HG03520 (cell line): ENCODE results near the gene SMAD4.

Experiments used
- ATAC-seq: cut with Tn5 transposase; IDR thresholded peaks from one replicate; pipeline ENCODE4 v1.9.1; 2021; ENCODE audit warnings: mild to moderate bottlenecking, moderate library complexity; ENCODE audit not compliant: unreplicated experiment

Gene SMAD4

DNA sequence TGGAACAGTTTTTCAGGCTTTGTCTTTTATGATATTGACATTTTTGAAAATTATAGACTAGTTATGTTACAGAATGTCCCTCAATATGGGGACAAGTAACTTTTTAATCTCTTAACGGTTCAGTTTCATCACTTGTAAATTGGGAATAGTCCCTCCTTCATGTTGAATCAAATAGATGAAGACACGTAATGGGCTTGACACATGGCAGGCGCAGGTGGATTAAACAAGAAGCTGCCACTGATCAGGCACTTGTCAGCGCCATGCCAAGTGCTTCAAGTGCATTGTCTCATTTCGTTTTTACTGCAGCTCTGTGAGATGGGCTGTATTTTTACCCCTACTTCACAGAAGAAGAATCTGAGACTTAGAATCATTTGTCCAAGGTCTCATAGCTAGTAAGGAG is 9.5 kb upstream of the SMAD4 start:
- ATAC-seq, result no peak

DNA sequence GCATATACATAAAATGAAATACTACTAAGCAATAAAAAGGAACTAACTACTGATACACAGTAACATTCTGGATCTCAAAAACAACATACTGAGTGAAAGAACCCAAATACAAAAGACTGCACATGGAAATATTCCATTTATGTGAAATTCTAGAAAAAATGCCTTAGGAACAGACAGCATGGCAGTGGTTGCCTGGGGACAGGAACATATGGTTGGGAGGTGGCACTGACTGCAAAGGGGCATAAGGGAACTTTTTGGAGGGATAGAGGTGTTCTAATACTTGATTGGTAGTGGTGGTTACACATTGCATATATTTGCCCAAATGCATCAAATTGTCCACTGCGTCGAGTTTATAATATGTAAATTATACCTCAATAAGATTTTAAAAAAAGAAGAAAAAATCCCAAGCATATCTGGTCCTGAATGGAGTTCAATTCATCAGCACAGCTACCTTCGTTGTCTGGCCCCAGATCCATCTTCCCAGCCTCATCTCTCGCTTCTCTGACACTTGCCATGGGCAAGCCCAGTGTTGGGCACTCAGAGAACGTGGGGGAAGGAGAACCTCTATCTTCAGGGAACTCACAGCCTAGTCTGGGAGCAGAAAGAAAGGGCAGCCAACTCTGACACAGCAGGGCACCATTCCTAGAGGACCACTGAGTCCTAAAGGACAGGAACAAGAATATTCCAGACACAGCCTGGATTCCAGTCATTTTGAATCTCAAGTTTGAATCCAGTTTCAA is 8.6 kb upstream of the SMAD4 start:
- no peak for ATAC-seq

DNA sequence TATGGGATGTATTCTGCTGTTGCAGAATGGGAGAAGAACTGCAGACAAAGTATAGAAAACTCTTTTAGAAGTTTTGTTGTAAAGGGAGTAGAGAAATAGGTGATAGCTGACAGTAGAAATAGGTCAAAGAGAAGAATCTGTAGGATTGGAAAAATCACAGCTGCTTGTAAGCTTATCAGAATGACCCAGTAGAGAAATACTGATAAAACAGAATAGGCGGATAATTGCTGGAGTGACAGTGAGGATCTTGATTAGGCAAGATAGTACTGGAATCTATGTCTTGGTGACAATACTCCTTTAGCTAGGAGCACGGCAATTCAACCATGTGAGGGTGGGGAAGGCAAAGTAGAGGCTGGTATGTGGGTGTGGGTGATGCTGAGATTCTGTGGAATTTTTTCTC is 4.5 kb upstream of the SMAD4 start:
- no peak for ATAC-seq

DNA sequence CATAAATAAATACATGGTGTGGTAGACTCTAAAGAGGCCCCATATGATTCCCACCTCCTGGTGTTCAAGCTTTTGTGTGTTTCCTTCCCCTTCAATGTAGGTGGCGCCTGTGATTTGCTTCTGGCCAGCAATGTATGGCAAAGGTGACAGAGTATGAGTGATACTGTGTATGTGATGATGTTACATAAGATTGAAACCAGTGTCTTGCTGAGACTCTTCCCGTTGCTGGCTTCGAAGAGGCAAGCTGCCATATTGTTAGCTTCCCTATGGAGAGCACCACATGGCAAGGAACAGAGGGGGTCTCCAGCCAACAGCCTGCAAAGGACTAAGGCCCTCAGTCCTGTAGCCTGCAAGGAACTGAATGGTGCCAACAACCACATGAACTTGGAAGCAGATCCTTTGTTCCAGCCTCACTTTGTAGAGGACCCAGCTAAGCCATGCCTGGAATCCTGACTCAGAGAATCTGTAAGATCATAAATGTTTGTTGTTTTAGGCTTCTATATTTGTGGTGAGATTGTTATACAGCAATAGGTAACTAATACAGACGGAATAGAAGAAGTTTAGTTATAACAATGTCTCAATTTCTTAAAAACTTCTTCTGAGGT is 1.7 kb upstream of the SMAD4 start:
- ATAC-seq, result peak; percentile 26

DNA sequence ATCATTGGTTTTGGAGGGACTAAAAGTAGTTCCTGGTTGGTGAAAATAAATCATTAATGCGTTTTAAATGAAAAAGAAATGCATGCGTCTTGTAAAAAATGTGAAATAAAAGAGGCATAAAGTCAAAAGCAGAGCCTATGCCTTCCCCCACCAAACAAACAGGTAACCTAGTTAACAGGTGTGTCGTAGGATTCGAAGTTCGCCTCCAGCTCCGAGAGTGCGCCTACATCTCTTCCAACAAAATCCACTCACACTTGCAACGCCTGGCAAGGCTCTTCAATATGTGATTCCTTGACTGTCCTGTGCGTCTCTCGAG is 677 bp upstream of the SMAD4 start:
- ATAC-seq, result peak; percentile 3

DNA sequence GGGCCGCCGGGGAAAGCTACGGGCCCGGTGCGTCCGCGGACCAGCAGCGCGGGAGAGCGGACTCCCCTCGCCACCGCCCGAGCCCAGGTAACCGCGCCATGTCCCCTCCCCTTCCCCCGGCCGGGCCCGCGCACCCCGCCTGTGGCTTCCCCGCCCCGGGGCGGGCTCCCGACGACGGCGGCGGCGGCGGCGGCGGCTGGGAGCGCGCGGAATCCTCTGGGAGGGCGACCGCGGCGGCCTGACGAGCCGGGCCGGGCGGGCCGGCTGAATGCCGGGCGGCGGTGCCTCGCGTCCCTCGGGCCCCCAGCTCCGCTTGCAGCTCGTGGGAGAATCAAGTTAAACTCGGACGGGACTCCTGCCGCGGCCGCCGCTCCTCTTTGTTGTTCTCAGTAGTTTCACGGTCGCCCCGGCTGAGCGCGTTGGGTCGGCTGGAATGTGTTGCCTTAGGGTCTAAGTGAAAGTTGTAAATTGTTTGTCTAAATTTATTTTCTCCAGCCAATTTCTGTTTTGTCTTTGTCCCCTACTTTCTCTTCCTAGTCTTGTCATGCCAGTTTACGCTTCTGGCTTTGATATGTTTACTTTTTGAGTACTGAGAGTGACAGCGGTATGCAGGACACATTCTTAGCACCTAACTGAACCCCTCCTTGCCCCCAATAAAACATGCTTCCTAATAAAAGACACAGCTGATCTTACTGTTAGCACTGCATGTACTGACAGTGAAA is 685 bp downstream of the SMAD4 start:
- peak; percentile 48 for ATAC-seq

DNA sequence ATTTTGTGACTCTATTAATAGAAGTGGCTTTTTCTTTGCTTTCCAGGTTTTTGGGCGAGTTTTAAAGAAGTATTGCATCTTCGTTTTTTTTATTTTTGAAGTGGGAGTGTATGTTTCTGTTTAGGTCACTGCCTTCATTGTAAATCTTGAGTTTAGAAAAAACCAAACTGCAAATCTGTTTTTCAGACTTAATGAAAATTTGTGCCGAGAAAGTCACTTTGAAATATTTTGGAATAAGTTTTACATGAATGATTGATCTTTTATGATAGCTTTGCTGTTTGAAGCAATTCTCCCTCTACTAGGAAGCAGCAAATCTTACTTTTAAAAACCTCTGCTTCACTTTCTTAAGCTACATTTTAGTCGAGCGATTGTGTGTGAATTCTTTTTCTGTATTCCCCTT is 2.2 kb downstream of the SMAD4 start:
- ATAC-seq, result no peak

DNA sequence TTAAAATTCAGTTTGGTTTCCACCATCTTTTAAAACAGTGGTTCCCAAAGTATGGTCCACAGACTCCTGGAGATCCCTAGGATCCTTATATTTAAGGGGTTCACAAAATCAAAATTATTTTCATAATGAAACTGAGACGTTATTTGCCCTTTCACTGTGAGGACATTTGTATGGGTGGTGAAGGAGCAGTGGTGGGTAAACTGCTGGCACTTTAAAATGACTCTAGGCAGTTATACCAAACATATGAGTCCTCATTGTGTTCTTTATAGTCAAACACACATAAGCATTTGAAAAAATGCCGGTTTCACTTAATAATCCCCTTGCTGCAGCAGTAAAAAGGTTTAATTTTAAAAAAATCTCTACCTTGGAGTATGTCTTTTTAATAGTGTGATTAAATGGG is 7.2 kb downstream of the SMAD4 start:
- ATAC-seq, result no peak

DNA sequence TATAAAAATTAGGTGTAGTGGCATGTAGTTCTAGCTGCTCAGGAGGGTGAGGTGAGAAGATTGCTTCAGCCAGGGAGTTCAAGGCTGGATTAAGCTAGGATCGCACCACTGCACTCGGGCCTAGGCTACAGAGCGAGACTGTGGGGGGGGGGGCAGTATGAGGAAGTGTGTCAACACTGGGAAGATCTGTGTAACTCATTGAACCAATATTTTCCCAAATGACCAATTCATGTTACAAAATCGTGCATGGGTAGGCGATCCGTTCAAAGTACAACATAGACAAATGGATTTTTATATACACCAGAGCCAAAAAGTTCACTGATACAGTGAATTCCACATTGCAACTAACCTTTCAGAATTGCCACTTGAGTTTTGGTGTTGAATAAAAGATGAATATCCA is 8.1 kb downstream of the SMAD4 start:
- no peak for ATAC-seq

DNA sequence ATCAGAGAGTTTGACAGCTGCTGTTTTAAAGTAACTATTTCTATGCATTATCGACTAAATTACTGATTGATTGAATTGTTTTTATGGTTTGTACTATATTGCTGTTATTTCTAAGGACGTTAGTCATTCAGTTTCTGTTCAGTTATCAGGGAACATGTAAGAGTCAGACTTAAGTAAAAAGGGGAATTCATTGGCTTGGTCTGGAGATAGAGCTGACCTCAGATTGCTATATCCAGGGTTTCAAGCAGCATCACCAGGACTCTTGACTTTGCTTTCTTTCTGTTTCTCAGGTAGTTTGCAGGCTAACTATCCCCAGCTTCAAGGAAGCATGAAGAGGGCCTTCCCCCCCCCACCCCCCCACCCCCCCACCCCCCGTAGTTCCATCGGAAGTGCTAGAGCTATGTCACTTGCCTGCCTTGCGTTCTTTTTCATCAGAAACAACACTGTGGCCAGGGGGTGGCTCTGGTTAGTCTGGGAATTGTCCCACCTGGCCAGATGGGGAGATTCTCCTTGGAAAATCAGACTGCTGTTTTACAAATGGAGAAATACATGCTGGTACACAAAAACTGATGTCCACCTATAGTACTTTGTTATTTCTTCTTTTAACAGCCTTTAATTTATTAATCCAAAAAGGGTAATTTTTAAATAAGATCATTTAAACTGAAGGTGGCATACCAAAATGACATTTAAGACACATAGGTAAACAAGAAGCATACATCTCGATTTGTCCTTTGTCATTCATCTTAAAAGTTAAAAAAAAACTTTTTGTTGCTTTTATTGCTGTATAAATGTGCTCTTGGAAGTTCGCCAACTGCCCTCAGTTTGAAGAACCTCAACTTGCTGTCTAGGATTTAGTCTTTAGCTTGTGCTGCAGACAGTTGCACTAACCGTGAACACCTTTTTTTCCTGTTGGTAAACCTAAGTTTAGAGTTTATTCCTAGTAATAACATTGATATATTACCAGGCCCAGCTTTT is 9.4 kb downstream of the SMAD4 start:
- ATAC-seq, result no peak

DNA sequence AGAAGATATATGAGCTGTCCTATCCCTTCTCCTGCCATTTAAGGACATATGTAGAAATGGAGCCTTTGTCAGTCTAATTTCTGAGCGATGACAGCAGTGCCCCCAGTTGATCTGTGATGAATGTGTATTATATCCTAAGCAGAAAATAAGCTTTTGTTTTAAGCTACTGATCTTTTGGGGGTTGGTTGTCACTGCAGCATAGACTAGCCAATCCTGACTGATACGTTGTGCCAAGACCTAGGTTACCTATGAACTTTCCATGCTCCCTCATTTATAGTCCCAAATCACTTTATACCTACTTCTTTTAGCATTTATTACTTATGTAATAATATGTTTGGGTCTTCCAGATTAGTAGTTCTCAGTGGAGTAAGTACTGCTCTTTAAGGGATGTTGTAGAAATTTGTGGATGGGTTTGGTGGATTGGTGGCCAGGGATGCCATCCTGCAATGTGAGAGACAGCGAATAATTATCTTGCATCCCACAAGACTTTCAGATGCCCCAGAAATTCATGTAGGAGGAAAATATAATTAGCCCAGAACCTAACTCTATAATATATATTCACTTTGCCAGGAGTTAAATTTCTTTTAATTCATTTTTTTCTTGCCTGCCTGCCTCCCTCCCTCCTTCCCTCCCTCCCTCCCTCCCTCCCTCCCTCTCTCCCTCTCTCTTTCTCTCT is 11.8 kb downstream of the SMAD4 start:
- ATAC-seq, result no peak

DNA sequence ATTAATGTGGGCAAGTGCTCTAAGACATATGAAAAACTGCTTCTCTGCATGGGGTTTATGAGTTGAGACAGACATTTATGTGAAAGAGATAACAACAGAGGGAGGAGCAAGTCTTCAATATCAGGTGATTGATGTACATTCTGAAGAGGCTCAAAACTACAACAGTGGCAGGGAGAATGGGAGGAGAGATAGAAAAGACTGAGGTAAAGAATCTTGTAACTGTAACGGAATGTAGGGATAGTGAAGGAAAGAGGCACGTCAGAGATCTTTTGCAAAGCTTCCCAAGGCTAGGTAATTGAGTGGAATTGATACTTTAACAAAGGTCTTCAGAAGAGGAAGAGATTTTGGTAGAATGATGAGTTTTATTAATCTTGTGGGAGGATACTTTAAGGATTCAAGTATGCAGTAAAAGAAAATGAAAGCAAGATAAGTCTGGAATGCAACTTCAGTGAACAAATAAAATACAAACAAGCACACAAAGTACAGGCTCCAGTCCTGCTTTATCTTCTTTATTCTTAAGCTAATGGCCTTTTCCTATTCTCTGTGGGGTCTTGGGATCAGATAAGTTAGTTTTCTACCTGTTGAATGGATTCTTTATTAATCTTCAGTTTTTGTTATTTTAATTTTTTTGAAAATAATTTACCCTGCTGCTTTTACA is 15.0 kb downstream of the SMAD4 start:
- no peak for ATAC-seq

DNA sequence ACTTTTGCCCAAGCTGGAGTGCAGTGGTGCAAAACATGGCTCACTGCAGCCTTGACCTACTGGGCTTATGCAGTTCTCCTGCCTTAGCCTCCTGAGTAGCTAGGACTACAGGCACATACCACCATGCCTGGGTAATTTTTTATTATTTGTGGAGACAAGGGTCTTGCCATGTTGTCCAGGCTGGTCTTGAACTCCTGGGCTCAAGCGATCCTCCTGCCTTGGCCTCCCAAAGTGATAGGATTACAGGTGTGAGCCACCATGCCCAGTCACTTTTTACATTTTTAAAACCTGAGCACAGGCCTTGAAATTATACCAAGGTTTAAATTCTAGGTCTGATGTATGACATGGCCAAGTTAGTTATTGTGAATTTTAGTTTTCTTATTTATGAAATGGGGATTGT is 18.2 kb downstream of the SMAD4 start:
- ATAC-seq, result no peak

DNA sequence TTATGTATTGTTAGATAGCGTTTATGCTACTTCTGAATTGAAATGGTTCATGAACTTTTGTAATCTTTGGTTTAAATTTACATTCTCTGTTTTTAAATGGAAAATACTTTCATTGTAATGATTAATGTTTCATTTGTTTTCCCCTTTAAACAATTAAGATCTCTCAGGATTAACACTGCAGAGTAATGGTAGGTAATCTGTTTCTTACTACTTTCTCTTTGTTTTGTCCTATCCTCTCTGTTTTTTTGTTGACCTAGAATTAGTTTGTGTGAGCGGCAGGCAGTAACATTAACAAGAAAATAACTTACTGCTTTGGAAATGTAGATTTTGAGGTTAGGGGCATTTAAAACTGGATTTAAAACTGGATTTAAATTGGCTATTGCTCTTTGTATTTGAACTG is 19.1 kb downstream of the SMAD4 start:
- ATAC-seq, result no peak

DNA sequence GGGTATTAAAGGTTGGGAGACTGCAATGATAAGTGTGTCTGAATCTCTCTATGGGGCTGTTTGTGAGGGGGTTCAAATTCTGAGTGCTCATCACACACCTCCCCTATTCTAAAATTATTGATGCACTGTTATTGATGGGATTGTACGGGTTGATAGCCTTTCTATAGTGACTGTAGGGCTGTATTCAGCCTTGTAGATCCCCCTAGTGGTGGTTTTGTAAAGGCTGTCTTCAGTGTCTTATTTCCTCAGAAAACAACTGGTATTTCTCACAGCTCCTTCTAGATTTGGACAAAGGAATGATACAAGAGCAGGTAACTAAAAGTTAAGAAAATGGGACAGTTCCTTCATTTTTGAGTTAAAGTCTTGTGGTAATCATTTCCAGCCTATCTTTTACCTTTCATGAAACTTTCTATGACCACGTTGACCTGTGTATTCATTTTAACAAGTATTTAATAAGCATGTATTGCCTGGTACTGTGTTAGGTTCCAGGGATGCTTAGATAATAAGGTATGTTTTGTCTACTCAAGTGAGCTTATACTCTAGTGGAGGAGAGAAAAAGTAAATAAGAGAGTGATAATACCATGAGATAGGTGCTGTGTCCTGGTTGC is 21.2 kb downstream of the SMAD4 start:
- ATAC-seq, result peak; percentile 82

DNA sequence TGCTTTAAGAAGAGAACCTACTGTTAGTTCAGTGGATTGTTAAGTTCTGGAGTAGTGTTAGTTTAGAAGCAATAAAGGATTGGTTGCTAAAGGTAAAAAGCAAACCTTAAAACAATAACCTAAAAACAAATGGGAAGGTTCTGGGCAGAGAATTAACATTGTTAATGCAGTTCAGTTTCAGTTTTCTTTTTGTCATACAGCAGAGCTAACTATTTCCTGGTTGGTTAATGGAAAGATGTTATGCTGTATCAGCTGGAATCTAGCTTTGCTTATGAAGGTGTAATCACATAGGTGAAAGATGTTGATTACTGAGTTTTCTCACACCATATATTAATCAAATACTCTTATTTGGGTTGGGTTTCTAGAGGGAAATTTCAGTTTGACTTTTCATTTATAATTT is 23.8 kb downstream of the SMAD4 start:
- peak; percentile 53 for ATAC-seq

DNA sequence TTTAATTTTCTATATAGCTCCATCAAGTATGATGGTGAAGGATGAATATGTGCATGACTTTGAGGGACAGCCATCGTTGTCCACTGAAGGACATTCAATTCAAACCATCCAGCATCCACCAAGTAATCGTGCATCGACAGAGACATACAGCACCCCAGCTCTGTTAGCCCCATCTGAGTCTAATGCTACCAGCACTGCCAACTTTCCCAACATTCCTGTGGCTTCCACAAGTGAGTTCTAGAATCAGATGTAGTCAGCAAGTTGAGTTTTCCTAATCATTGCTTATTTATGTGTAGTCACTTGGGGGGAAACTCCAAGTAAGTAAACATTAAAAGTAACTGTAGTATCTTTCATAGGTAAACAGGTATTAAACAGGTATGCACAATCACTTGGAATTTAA is 24.8 kb downstream of the SMAD4 start:
- ATAC-seq, result no peak

DNA sequence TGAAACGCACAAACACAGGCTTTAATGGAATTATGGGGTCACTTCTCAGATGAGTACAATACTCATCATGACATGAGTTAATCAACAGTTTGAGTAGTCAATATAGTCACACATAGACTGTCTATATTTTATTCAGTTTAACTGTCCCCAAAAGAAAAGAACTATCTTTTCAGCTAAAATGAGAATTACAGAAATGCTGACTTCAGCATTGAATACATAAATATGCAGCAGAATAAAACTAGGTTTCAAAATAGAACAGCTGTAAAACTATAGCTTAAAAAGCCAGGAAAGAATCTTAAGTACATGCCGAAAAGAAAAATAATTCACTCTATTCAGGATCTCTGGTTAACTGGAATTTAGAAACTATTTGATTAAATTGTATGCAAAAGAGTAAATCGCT is 30.0 kb downstream of the SMAD4 start:
- ATAC-seq, result no peak

DNA sequence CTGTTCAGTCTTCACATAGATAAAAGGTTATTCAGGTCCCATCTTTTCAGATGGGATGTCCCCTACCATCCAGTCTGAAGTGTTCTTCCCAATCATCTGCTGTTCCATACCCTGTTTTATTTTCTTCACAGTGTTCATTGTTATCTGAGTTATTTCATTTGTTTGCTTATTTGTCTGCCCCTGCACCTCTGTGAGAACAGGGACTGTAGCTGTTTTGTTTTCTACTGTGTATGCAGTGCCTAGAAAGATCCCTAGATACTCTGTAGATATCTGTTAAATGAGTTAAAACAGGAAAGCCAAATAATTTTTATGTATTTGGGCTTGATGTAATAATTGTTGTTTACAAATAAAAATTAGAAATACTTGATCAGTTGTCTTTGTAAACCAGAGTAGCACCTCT is 34.2 kb downstream of the SMAD4 start:
- ATAC-seq, result no peak

DNA sequence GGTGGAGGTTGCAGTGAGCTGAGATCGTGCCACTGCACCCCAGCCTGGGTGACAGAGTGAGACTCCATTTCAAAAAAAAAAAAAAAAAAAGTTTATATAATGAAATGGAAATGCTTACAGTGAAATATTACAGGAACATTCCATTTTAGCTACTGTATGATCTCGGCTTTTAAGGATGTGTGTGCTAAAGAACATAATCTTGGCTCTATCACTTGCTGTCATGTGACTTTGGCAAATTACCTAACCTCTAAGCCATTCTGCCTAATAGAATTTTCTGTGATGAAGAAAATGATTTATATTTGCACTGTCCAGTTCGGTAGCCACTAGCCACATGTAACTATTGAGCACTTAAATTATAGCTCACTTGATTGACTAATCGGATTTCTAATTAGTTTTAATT is 36.3 kb downstream of the SMAD4 start:
- ATAC-seq, result no peak
